Right atrium auricular region (tissue), 2 donors: Measurements from ENCODE around the gene PTRH1. TPM values are rescaled to one million over a fixed set of nuclear protein-coding genes. Genes with fewer than 3 reads are reported as not detected.

ENCODE experiments used
- DNase-seq: peaks from one replicate; pipeline ENCODE4 v3.0.0-alpha.2; 2019; ENCODE audit warnings: low spot score
- H3K27ac ChIP-seq, 2 donors: fragments of 200-600 bp; sonication (generic); 1 replicate in 1 of 2; 2 replicates in 1 of 2; pipeline ENCODE4 v1.5.1; 2016 to 2019
- H3K27me3 ChIP-seq, 2 donors: fragments of 200-600 bp; sonication (generic); one replicate each; pipeline versions ENCODE4 v1.5.1 to v1.6.0; 2017 to 2019
- H3K36me3 ChIP-seq: fragments of 200-600 bp; sonication (generic); one replicate; pipeline ENCODE4 v1.5.1; 2016
- H3K4me1 ChIP-seq, 2 donors: fragments of 200-600 bp; sonication (generic); one replicate each; pipeline versions ENCODE4 v1.5.1 to v1.6.0; 2017 to 2019
- H3K4me3 ChIP-seq, 2 donors: fragments of 200-600 bp; sonication (generic); 1 replicate in 1 of 2; 2 replicates in 1 of 2; pipeline ENCODE4 v1.5.1; 2017 to 2019; ENCODE audit warnings: mild to moderate bottlenecking in 1 of 2, moderate library complexity in 1 of 2
- H3K9me3 ChIP-seq, 2 donors: fragments of 200-600 bp; sonication (generic); one replicate each; pipeline ENCODE4 v1.5.1; 2019
- total RNA-seq, 2 donors: library from RNA; depleted of rRNA; stranded (reverse); fragments of >200 nt; gene quantifications; one replicate each; pipeline ENCODE4 v1.1.0, GENCODE V29; 2016
- TF ChIP-seq, protein P1 (sequence below), 2 donors: fragments of 200-600 bp; sonication (generic); IDR thresholded peaks; one replicate each; pipeline ENCODE4 v1.5.1; 2019; ENCODE audit warnings: antibody characterized with exemption in 2 of 2

Gene PTRH1
- total RNA-seq, 2 donors from 2014 or later, result 16.5 to 16.7 TPM

DNA sequence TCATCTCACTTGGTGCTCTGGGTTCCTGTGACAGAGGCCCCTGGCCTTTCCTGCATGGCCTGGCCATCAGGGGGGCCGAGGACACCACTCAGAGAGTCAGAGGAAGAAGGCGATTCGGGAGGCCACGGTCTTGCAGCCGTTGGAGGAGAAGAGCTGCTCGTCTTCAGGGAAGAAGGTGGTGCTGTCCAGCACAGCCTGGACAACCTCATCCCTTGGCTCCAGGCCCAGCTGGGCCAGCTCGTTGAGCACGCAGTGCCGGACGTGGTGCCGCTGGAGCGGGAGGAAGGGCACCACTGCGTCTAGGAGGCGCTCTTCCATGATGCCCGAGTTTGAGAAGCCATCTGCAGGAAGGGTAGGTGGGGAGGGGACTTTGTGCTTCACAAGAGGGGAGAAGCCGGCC lies 16.5 kb upstream of the PTRH1 start:
- Histone ChIP-seq H3K27me3 (no peaks in the 10 kb centered on the region), H3K4me1 (peaks cover 0 to 15% of the 10 kb centered on the region in 2 donors), H3K4me3 (no peak overlapping the region), H3K9me3 (no peaks in the 10 kb centered on the region), H3K27ac (no peak overlapping the region), H3K36me3 (peaks cover 12% of the 10 kb centered on the region)
- no peak for DNase-seq
- TF ChIP-seq, protein P1, sequence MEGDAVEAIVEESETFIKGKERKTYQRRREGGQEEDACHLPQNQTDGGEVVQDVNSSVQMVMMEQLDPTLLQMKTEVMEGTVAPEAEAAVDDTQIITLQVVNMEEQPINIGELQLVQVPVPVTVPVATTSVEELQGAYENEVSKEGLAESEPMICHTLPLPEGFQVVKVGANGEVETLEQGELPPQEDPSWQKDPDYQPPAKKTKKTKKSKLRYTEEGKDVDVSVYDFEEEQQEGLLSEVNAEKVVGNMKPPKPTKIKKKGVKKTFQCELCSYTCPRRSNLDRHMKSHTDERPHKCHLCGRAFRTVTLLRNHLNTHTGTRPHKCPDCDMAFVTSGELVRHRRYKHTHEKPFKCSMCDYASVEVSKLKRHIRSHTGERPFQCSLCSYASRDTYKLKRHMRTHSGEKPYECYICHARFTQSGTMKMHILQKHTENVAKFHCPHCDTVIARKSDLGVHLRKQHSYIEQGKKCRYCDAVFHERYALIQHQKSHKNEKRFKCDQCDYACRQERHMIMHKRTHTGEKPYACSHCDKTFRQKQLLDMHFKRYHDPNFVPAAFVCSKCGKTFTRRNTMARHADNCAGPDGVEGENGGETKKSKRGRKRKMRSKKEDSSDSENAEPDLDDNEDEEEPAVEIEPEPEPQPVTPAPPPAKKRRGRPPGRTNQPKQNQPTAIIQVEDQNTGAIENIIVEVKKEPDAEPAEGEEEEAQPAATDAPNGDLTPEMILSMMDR (IDR thresholded peaks at IDR 0.05), result no peak

DNA sequence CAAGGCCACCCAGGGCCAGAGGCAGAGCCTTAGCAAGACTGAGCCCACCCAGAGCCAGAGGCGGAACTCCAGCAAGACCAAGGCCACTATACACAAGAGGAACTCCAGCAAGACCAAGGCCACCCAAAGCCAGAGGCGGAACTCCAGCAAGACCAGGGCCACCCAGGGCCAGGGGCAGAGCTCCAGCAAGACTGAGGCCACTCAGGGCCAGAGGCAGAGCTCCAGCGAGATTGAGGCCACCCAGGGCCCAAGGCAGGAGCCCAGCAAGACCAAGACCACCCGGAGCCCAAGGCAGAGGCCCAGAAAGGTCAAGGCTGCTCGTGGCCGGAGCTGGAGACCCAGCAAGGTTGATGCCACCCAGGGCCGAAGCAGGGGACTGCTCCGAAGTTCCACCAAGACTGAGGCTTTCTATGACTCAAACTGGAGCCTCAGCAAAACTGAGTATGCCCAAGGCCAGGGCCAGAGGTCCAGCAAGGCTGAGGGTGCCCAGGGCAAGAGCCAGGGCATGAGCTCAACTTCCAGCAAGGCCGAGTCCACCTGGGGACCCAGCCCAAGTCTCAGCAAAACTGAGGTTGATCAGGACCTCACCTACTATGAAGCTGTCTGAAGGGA lies 15.4 kb upstream of the PTRH1 start:
- Histone ChIP-seq H3K4me1 (peaks cover 0 to 15% of the 10 kb centered on the region in 2 donors), H3K36me3 (peaks cover 12% of the 10 kb centered on the region), H3K4me3 (no peak overlapping the region), H3K9me3 (no peaks in the 10 kb centered on the region), H3K27me3 (no peaks in the 10 kb centered on the region), H3K27ac (no peak overlapping the region)
- TF ChIP-seq, protein P1 (IDR thresholded peaks at IDR 0.05), result no peak
- DNase-seq, result no peak

DNA sequence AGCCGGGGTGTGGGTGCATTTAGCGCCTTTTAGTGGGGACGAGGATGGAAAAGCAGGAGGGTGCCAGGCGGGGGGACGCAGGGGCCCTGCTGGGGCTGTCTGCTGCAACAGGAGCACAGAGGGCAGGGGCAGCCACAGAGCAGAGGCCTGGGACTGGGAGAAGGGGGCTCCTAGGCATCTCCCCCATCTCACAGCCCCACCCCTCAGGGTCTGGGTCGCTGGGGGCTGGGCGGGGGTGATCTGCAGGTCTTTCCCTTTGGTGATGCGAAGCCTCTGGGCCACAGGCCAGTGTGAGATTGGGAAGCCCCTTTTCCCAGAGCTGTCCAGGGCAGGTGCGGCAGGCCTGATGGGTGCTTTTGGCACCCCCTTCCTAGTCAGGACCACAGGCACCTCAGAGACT lies 14.8 kb upstream of the PTRH1 start:
- H3K4me3 ChIP-seq, result no peak overlapping the region
- no peak for DNase-seq
- TF ChIP-seq, protein P1 (IDR thresholded peaks at IDR 0.05), result no peak

DNA sequence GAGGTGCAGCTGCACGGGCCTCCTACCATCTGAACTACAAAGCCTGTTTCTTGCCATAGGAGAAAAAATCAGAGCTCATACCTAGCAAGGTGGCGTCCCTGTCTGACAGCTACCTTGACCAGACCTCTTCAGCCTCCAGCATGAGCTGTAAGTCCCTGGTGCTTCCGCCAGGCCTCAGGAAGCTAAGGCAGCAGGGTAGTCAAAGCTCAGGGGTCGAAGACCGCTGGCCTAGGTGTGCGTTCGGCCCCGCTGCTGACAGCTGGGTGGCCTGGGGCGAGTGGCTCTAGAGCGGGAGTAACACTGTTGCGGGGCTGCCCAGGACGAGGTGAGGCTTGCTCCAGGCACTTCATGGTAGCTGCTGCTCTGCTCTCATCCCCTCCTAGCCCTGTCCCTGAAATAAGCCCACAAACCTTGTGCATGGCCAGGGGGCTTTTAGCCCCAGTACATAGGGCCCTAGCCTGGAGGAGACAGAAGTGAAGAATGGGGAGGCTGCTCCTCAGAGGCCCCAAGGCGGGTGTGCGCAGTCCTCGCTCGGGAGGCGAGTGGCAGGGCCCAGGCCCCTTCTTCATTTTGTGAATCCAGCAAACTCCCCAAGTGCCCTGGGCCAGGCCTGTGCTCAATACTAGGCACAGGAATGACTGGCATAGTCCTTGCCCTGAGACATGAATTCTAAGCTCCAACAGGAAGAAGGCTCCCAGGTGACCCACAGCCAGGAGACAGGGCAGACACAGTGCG lies 14.2 kb upstream of the PTRH1 start:
- Histone ChIP-seq H3K9me3 (no peaks in the 10 kb centered on the region), H3K27ac (no peak overlapping the region), H3K27me3 (no peaks in the 10 kb centered on the region), H3K4me1 (peaks cover 0 to 11% of the 10 kb centered on the region in 2 donors), H3K36me3 (peaks cover 12% of the 10 kb centered on the region), H3K4me3 (no peak overlapping the region)
- TF ChIP-seq, protein P1 (IDR thresholded peaks at IDR 0.05), result no peak
- DNase-seq, result no peak

More for the DNA sequence above, 14.8 kb upstream of the PTRH1 start:
- Histone ChIP-seq H3K36me3 (peaks cover 12% of the 10 kb centered on the region), H3K27me3 (no peaks in the 10 kb centered on the region), H3K27ac (no peak overlapping the region), H3K4me1 (peaks cover 0 to 9% of the 10 kb centered on the region in 2 donors), H3K9me3 (no peaks in the 10 kb centered on the region)

DNA sequence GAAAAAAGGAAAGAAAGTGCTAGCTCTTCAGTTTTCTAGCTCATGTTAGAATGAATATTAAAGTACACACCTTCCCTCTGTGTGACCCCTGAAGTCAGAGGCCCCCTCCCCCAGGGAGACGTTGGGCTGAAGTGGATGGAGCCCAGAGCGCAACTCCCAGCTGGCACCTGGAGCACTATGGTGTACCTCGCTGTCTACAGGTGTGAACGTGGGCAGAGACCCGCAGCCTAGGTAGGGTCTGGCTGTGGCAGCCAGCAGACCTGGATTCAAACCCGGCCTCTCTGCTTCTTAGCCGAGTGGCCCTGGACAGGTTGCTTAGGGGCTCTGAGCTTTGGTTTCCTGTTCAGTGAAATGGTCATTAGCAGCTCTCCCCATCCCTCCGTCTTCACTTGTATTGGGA lies 13.3 kb upstream of the PTRH1 start:
- Histone ChIP-seq H3K4me1 (peaks cover 0 to 12% of the 10 kb centered on the region in 2 donors), H3K27me3 (no peaks in the 10 kb centered on the region), H3K9me3 (no peaks in the 10 kb centered on the region), H3K36me3 (peaks cover 12% of the 10 kb centered on the region), H3K4me3 (no peak overlapping the region), H3K27ac (no peak overlapping the region)
- TF ChIP-seq, protein P1 (IDR thresholded peaks at IDR 0.05), result no peak
- no peak for DNase-seq
